Keratinocyte (primary cell): ENCODE data around the gene ZNF581. TPM values are rescaled to one million over a fixed set of nuclear protein-coding genes. Genes with fewer than 3 reads are reported as not detected.

ENCODE experiments used
- DNase-seq: peaks from one replicate; pipeline ENCODE4 v3.0.0-alpha.2; 2011; ENCODE audit warnings: low read depth, missing footprints, low spot score
- FAIRE-seq: peaks from 2 replicates; lab custom pipeline; 2011; peaks lifted over from hg19 to GRCh38; lab: Jason Lieb, UNC
- H2AFZ ChIP-seq: 2 replicates; pipeline ENCODE4 v1.6.0; 2012; ENCODE audit warnings: low read length, control low read depth, inconsistent platforms; ENCODE audit not compliant: control insufficient read depth
- H3K27ac ChIP-seq: 2 replicates; pipeline ENCODE4 v1.5.1; 2011; ENCODE audit warnings: low read length; ENCODE audit not compliant: control insufficient read depth, insufficient read depth
- H3K27me3 ChIP-seq: 3 replicates; pipeline ENCODE4 v1.6.0; 2011; ENCODE audit warnings: low read length; ENCODE audit not compliant: control insufficient read depth, insufficient read depth; ENCODE audit errors: extremely low read depth
- H3K36me3 ChIP-seq, 2 experiments: 2 replicates in 1 of 2; 3 replicates in 1 of 2; pipeline ENCODE4 v1.5.1; 2011; ENCODE audit warnings: low read length in 2 of 2, mild to moderate bottlenecking in 1 of 2; ENCODE audit not compliant: control insufficient read depth in 2 of 2, insufficient read depth in 2 of 2; ENCODE audit errors: extremely low read depth in 1 of 2
- H3K4me1 ChIP-seq: 3 replicates; pipeline ENCODE4 v1.5.1; 2011; ENCODE audit warnings: low read length; ENCODE audit not compliant: control insufficient read depth, insufficient read depth; ENCODE audit errors: extremely low read depth
- H3K4me2 ChIP-seq: 3 replicates; pipeline ENCODE4 v1.6.0; 2011; ENCODE audit warnings: low read depth, low read length; ENCODE audit not compliant: control insufficient read depth, insufficient read depth; ENCODE audit errors: extremely low read depth
- H3K4me3 ChIP-seq, 3 experiments: fragments of 200-600 bp in 1 of 3; sonication (generic) in 1 of 3; 2 replicates in 2 of 3; 3 replicates in 1 of 3; pipeline ENCODE4 v1.5.1; 2011 to 2016; ENCODE audit warnings: low read length in 3 of 3, mild to moderate bottlenecking in 3 of 3, control low read depth in 2 of 3, inconsistent platforms in 1 of 3, low read depth in 1 of 3, mixed read lengths in 1 of 3, mixed run types in 1 of 3, moderate library complexity in 1 of 3; ENCODE audit not compliant: control insufficient read depth in 2 of 3, insufficient read depth in 2 of 3; ENCODE audit errors: extremely low read depth in 1 of 3
- H3K79me2 ChIP-seq: 2 replicates; pipeline ENCODE4 v1.6.0; 2012; ENCODE audit warnings: low read length; ENCODE audit not compliant: control insufficient read depth, insufficient read depth
- H3K9ac ChIP-seq: 3 replicates; pipeline ENCODE4 v1.6.0; 2011; ENCODE audit warnings: low read length; ENCODE audit not compliant: control insufficient read depth, insufficient read depth; ENCODE audit errors: extremely low read depth
- H3K9me1 ChIP-seq: 3 replicates; pipeline ENCODE4 v1.6.0; 2011; ENCODE audit warnings: low read length; ENCODE audit not compliant: control insufficient read depth, insufficient read depth; ENCODE audit errors: extremely low read depth
- H3K9me3 ChIP-seq: 2 replicates; pipeline ENCODE4 v1.5.1; 2012; ENCODE audit warnings: low read depth, low read length; ENCODE audit not compliant: control insufficient read depth
- H4K20me1 ChIP-seq: 3 replicates; pipeline ENCODE4 v1.6.0; 2011; ENCODE audit warnings: low read length; ENCODE audit not compliant: control insufficient read depth, insufficient read depth; ENCODE audit errors: extremely low read depth
- CTCF ChIP-seq, 3 experiments: IDR thresholded peaks in 1 of 3; conservative IDR thresholded peaks in 1 of 3; optimal IDR thresholded peaks in 1 of 3; 2 replicates in 2 of 3; 3 replicates in 1 of 3; pipeline versions ENCODE3 to v1.5.1; 2011; ENCODE audit warnings: low read length in 3 of 3, mild to moderate bottlenecking in 3 of 3, moderate library complexity in 2 of 3, control low read depth in 1 of 3, inconsistent platforms in 1 of 3; ENCODE audit not compliant: insufficient read depth in 2 of 3; ENCODE audit errors: extremely low read depth in 1 of 3
- EZH2 ChIP-seq: IDR thresholded peaks from one replicate; pipeline ENCODE4 v1.6.1; 2012; ENCODE audit warnings: inconsistent platforms, mild to moderate bottlenecking, low read length, moderate library complexity
- dilution Hi-C: fragments of 300-500 bp; cut with MboI; formaldehyde crosslinking; loops from one replicate; pipeline ENCODE4 v1.7.0; 2020; ENCODE audit warnings: low sequenced_read_pairs; ENCODE audit not compliant: extremely low pct_ligation_motif_present
- polyA plus RNA-seq, 5 experiments: library from polyadenylated mRNA; depleted of rRNA in 3 of 5; stranded (reverse) in 3 of 5; stranded (forward) in 1 of 5; unstranded in 1 of 5; fragments of >200 nt; gene quantifications; 1 replicate in 1 of 5; 2 replicates in 3 of 5; 3 replicates in 1 of 5; pipeline versions ENCODE4 v1.2.1 to v1.2.3, GENCODE V29; 2011 to 2012; ENCODE audit warnings: missing spikeins in 2 of 5, low read depth in 1 of 5, low replicate concordance in 1 of 5

The ZNF581 gene
- polyA plus RNA-seq, 1 donor (not counting 4 experiments of a cell fraction or from before 2014, with no cell fraction given), result 14.8 TPM

DNA sequence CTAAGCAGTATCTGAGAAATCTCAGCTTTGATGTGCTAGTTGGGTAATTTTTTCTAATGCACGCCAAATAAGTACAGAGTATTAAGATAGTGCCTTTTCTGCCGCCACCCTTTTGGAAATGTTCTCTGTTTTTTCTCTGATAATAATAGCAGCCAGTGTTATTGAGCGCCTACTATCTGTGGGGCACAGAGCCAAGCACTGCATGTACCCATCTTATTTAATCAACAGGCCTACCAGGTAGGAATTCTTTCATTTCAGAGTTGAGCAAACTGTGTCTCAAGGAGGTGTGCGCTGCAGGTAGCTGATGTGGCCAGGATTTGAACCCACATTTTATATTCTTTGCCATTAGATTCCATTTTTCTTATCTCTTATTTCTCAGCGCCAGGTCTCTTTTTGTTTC, 32.9 kb downstream of the ZNF581 start:
- Histone ChIP-seq H3K4me3 (peak overlapping the region; percentile 59 to 95 (median 89)), H3K27ac (peak overlapping the region; percentile 85), H3K27me3 (no peaks in the 10 kb centered on the region), H3K9me1 (no peaks in the 10 kb centered on the region), H3K36me3 (peaks cover 29 to 40% of the 10 kb centered on the region in 2 experiments), H2AFZ (no peak overlapping the region), H3K79me2 (peaks cover 82% of the 10 kb centered on the region), H4K20me1 (peaks cover 11% of the 10 kb centered on the region), H3K9ac (peak overlapping the region; percentile 94), H3K9me3 (no peaks in the 10 kb centered on the region), H3K4me2 (peak overlapping the region; percentile 89), H3K4me1 (peaks cover 31% of the 10 kb centered on the region)
- FAIRE-seq, result peak; percentile 23
- DNase-seq, result no peak
- dilution Hi-C loops, result no loop called here
- TF ChIP-seq CTCF (optimal IDR thresholded peaks at IDR 0.05 in 1 of 3, IDR thresholded peaks at IDR 0.05 in 1 of 3, conservative IDR thresholded peaks at IDR 0.05 in 1 of 3; ENCODE audit: extremely low read depth in 1 of 3, insufficient read depth in 2 of 3, low read length in 3 of 3) (peak in 2 of 3 experiments; percentile 13 to 29), EZH2 (no peak)

- H3K9ac ChIP-seq, result peak overlapping the region; percentile 94
- dilution Hi-C loops, result no loop called here
- peaks cover 10% of the 10 kb centered on the region for H4K20me1 ChIP-seq
- no peak overlapping the region for H2AFZ ChIP-seq
- no peaks in the 10 kb centered on the region for H3K9me3 ChIP-seq
- no peaks in the 10 kb centered on the region for H3K9me1 ChIP-seq
- H3K27me3 ChIP-seq, result no peaks in the 10 kb centered on the region
- peaks cover 85% of the 10 kb centered on the region for H3K79me2 ChIP-seq
- peak overlapping the region in 1 of 3 experiments; percentile 95 for H3K4me3 ChIP-seq
- H3K4me2 ChIP-seq, result peak overlapping the region; percentile 89
- peak overlapping the region; percentile 85 for H3K27ac ChIP-seq
- H3K36me3 ChIP-seq, result peaks cover 30 to 43% of the 10 kb centered on the region in 2 experiments
- FAIRE-seq (peak; percentile 23), DNase-seq (no peak)
- TF ChIP-seq EZH2 (no peak), CTCF (optimal IDR thresholded peaks at IDR 0.05 in 1 of 3, IDR thresholded peaks at IDR 0.05 in 1 of 3, conservative IDR thresholded peaks at IDR 0.05 in 1 of 3; ENCODE audit: extremely low read depth in 1 of 3, insufficient read depth in 2 of 3, low read length in 3 of 3) (no peak)
- peaks cover 31% of the 10 kb centered on the region for H3K4me1 ChIP-seq
Measured at GRCh38 chr19:55676889-55677505, 33.5 kb downstream of the ZNF581 start.
